HepG2 (cell line): ENCODE measurements around the gene TMEM143. TPM values are rescaled to one million over a fixed set of nuclear protein-coding genes. Genes with fewer than 3 reads are reported as not detected.

Experiments
- AKNA ChIP-seq: sonication (generic); formaldehyde crosslinking; IDR thresholded peaks from 2 replicates; pipeline ENCODE4 v1.4.0; 2020; ENCODE audit warnings: missing genetic modification reagents, borderline replicate concordance
- CEBPB ChIP-seq: IDR thresholded peaks from 2 replicates; pipeline ENCODE4 v1.6.1; 2011; ENCODE audit warnings: low read depth, low read length, improper control_type of control experiment, borderline replicate concordance
- HMGXB4 ChIP-seq, 2 experiments: sonication (generic) in 1 of 2; formaldehyde crosslinking in 1 of 2; IDR thresholded peaks; 2 replicates each; pipeline versions ENCODE4 v1.4.0 to v1.6.1; 2018 to 2020; ENCODE audit warnings: missing genetic modification reagents in 2 of 2, borderline replicate concordance in 1 of 2, low read depth in 1 of 2, mild to moderate bottlenecking in 1 of 2, missing biosample characterization in 1 of 2
- KLF13 ChIP-seq: sonication (generic); formaldehyde crosslinking; IDR thresholded peaks from 2 replicates; pipeline ENCODE4 v1.4.0; 2020; ENCODE audit warnings: mild to moderate bottlenecking, missing genetic modification reagents
- NR2C2 ChIP-seq: sonication (generic); formaldehyde crosslinking; IDR thresholded peaks from 2 replicates; pipeline ENCODE4 v1.4.0; 2020; ENCODE audit warnings: missing genetic modification reagents, mild to moderate bottlenecking, moderate library complexity, borderline replicate concordance
- NR2F2 ChIP-seq: IDR thresholded peaks from 2 replicates; pipeline ENCODE4 v1.6.1; 2012; ENCODE audit warnings: low read depth, inconsistent platforms, borderline replicate concordance
- TFE3 ChIP-seq: IDR thresholded peaks from 2 replicates; pipeline ENCODE4 v1.6.1; 2016
- ZFY ChIP-seq: sonication (generic); formaldehyde crosslinking; IDR thresholded peaks from 2 replicates; pipeline ENCODE4 v1.4.0; 2020; ENCODE audit warnings: missing genetic modification reagents
- ZNF776 ChIP-seq: sonication (generic); formaldehyde crosslinking; IDR thresholded peaks from 2 replicates; pipeline ENCODE4 v1.4.0; 2020; ENCODE audit warnings: mild to moderate bottlenecking, missing genetic modification reagents
- ZSCAN12 ChIP-seq: sonication (generic); formaldehyde crosslinking; IDR thresholded peaks from 2 replicates; pipeline ENCODE4 v1.9.0; 2021; ENCODE audit warnings: mild to moderate bottlenecking, missing genetic modification reagents
- polyA plus RNA-seq, 8 experiments: library from polyadenylated mRNA; depleted of rRNA in 3 of 8; stranded (reverse) in 7 of 8; unstranded in 1 of 8; fragments of >200 nt; fragmentation: Illumina TruSeq in 4 of 8; extraction: Trizol in 4 of 8; gene quantifications; 2 replicates each; pipeline versions ENCODE4 v1.2.1 to v1.2.3, GENCODE V29; 2011 to 2016; ENCODE audit warnings: low read depth in 4 of 8, missing spikeins in 1 of 8, mixed read lengths in 1 of 8; ENCODE audit not compliant: insufficient read depth in 1 of 8
- total RNA-seq, 5 experiments: library from RNA; depleted of rRNA; stranded (reverse); fragments of >200 nt; fragmentation: Illumina TruSeq; extraction: Trizol; gene quantifications; 2 replicates each; pipeline ENCODE4 v1.2.3, GENCODE V29; 2016; ENCODE audit warnings: low read depth in 1 of 5
- TF ChIP-seq, protein P1 (sequence below): IDR thresholded peaks from 2 replicates; pipeline ENCODE4 v1.6.1; 2016; ENCODE audit warnings: mild to moderate bottlenecking, missing biosample characterization, missing genetic modification reagents
- TF ChIP-seq, protein P2 (sequence below): sonication (generic); formaldehyde crosslinking; IDR thresholded peaks from 2 replicates; pipeline ENCODE4 v1.5.1; 2020; ENCODE audit warnings: mild to moderate bottlenecking, moderate library complexity, missing genetic modification reagents

Gene TMEM143
- total and polyA plus RNA-seq, 2 of the 13 experiments (the other 11 are each of a cell fraction or from before 2014, with no cell fraction given) = 7.7 to 11.3 TPM

DNA sequence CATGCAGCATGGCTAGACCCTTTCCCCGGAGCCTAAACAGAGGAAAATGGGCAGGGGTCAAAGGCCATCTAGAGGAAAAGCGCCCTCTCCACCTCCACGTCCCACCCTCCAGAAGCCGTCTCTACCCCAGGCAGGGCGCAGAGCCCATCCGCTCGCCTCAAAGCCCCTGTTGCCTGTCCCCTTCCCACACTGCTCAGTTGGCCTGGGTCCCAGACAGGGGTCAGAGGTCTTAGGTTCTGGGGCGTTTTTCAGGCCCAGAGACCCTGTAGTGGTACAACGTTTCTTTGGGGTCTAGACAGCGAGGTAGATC lies 285 bp downstream of the TMEM143 start (continued):
- TF ChIP-seq HMGXB4 (CRISPR knock-in tag; IDR thresholded peaks at IDR 0.05; ENCODE audit: borderline replicate concordance in 1 of 2, low read depth in 1 of 2) (peak in 1 of 2 experiments; percentile 37; a peak in 1 of 4 replicates), ZFY (CRISPR knock-in tag) (peak; percentile 57), ZSCAN12 (CRISPR knock-in tag) (no peak), TFE3 (CRISPR knock-in tag) (no peak), NR2C2 (CRISPR knock-in tag) (peak; percentile 87), CEBPB (no peak), KLF13 (0 out of 2 replicates have a peak, but pooled peaks have one; percentile 37), AKNA (CRISPR knock-in tag) (0 out of 2 replicates have a peak, but pooled peaks have one; percentile 46), ZNF776 (no peak), NR2F2 (peak; percentile 66; the same call in 1 of the 2 replicates)
- TF ChIP-seq, protein P1, sequence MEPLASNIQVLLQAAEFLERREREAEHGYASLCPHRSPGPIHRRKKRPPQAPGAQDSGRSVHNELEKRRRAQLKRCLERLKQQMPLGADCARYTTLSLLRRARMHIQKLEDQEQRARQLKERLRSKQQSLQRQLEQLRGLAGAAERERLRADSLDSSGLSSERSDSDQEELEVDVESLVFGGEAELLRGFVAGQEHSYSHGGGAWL (CRISPR knock-in tag) = no peak
- TF ChIP-seq, protein P2, sequence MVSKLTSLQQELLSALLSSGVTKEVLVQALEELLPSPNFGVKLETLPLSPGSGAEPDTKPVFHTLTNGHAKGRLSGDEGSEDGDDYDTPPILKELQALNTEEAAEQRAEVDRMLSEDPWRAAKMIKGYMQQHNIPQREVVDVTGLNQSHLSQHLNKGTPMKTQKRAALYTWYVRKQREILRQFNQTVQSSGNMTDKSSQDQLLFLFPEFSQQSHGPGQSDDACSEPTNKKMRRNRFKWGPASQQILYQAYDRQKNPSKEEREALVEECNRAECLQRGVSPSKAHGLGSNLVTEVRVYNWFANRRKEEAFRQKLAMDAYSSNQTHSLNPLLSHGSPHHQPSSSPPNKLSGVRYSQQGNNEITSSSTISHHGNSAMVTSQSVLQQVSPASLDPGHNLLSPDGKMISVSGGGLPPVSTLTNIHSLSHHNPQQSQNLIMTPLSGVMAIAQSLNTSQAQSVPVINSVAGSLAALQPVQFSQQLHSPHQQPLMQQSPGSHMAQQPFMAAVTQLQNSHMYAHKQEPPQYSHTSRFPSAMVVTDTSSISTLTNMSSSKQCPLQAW (CRISPR knock-in tag) = no peak
